ENCODE results near the gene PAM16. TPM values are rescaled to one million over a fixed set of nuclear protein-coding genes. Genes with fewer than 3 reads are reported as not detected.

The PAM16 gene
- total RNA-seq, 1 donor from 2014 or later, result 21.0 TPM

DNA sequence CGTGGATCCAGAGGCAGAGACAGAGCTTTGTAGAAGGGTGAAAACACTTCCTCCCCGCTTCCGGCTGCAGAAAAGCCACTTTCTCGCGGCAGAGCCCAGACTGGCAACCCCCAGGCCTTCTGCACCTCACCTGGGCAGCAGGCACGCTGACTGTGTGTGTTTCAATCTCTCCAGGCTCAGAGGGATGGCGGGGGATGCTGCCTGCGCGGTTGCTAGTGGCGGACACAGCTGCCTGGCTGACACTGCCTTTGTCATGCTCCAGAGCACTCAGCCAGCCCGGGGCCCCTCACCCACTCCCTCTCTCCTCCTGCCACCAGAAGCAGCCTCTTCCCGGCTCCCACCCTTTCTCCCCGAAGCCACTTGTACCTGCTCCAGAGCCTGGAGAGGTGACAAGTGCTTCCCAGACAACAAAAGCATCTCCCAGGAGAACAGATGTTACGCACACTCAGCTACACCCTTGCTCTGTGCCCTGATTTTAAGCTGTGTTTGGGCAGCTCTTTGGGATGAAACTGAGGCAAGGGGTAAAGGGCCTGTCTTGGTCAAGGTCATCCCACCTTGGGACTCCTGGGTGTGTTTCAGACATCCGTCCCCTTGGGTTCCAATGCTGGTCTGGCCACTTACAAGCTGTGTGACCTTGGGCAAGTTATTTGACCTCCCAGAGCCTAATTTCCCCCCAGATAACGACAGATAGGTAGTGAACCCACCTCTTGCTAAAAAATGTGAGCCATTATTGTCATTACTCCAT, 44.5 kb downstream of the PAM16 start:
- no peak for DNase-seq (ENCODE audit: low read depth in 2 of 2)

DNA sequence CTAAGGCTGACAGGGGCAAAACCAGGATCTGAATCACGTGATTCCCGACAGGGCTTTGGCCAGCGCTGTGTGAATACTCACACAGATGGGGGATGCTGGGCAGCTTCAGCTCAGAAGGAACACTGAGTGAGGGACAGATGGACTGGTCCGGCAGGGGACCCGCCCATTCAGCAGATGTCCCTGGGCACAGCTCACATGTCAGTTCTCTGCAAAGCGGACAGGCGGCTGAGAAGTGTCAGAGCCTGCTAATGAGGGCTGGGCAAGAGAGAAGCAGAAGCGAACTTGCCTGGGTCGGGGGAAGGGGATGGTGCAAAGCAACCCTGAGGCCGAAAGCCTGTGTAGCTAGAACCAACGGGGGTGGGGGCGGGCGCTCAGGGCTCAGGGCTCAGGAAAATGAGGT, 47.1 kb downstream of the PAM16 start:
- DNase-seq (ENCODE audit: low read depth in 2 of 2), result no peak

DNA sequence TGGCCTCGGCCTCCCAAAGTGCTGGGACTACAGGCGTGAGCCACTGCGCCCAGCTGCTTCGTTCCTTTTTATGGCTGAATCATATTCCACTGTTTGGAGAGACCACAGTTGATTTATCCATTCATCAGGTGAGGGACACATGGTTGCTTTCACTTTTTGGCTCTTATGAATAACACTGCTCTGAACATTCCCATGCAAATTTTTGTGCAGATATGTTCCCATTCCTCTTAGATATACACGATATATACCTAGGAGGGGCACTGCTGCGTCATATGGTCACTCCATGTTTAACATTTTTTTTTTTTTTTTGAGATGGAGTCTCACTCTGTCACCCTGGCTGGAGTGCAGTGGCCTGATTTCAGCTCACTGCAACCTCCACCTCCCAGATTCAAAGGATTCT, 49.2 kb downstream of the PAM16 start:
- no peak for DNase-seq (ENCODE audit: low read depth in 2 of 2)

DNA sequence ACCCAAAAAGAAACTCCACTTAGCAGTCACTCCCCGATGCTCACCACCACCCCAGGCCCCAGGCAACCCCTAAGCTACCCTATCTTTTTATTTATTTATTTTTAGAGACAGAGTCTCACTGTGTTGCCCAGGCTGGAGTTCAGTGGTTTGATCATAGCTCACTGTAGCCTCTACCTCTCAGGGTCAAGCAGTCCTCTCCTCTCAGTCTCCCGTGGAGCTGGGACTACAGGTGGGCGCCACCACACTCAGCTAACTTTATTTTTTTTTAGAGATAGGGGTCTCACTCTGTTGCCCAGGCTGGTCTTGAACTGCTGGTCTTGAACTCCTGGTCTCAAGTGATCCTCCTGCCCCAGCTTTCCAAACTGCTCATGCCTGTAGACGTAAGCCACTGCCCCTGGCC, 49.9 kb downstream of the PAM16 start:
- DNase-seq (ENCODE audit: low read depth in 2 of 2), result no peak

DNA sequence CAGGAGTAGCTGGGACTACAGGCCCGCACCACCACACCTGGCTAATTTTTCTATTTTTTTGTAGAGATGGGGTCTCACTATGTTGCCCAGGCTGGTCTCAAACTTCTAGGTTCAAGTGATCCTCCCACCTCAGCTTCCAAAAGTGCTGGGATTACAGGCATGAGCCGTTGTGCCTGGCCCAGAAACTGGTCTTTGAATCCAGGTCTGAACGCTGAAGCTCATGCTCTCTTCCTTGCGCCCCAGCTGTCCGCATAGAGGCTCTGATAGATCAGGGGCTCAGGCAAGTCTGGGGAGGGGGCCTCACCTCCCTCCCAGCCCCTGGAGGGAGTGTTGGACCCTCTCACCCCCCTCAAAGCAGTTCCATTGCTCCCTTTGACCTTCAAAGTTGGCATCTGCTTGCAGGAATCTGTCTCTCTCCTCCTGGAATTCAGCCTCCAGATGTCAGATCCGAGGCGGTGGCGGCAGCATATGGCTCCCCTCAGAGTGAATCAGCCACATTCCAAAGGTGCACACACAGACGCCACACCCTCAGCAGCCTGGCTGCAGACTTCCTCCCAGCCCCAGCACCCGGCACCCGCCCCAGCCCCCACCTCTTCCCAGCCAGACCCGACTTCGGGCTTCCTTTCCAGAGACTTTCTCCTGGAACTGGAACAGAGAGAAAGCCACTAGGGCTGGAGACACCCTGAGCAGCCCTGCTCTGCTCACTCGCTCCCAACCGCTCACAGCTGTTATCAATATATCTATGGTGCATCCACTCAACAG, 52.2 kb downstream of the PAM16 start:
- DNase-seq (ENCODE audit: low read depth in 2 of 2), result peak in 1 of 2 donors; percentile 82

DNA sequence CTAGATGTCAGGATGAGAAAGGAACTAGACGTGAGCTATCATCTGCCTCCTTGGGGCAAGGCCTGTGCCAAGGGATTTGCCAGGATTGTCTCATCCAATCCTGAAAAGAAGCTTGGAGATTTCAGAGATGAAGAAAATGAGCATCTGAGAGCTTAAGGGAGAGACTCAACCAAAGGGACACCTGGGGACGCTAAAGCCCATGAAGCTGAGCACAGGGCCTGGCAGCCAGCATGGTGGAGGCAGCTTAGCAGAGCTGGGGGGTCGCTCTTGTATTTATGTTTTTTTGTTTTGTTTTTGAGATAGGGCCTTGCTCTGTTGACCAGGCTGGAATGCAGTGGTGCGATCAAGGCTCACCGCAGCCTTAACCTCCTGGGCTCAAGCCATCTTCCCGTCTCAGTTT, 53.6 kb downstream of the PAM16 start:
- no peak for DNase-seq (ENCODE audit: low read depth in 2 of 2)

DNA sequence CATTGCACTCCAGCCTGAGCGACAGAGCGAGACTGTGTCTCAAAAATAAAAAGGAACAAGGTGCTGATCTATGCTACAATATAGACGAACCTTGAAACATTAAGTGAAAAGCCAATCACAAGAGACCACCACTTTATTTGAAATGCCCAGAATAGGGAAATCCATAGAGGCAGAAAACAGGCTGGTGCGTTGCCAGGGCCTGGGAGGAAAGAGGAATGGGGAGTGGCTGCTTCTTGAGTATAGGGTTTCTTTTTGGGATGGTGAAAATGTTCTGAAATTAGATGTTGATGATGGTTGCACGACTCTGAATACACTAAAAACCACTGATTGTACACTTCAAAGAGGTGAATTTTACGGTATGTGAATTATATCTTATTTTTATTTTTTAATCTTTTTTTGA, 55.5 kb downstream of the PAM16 start:
- no peak for DNase-seq (ENCODE audit: low read depth in 2 of 2)

DNA sequence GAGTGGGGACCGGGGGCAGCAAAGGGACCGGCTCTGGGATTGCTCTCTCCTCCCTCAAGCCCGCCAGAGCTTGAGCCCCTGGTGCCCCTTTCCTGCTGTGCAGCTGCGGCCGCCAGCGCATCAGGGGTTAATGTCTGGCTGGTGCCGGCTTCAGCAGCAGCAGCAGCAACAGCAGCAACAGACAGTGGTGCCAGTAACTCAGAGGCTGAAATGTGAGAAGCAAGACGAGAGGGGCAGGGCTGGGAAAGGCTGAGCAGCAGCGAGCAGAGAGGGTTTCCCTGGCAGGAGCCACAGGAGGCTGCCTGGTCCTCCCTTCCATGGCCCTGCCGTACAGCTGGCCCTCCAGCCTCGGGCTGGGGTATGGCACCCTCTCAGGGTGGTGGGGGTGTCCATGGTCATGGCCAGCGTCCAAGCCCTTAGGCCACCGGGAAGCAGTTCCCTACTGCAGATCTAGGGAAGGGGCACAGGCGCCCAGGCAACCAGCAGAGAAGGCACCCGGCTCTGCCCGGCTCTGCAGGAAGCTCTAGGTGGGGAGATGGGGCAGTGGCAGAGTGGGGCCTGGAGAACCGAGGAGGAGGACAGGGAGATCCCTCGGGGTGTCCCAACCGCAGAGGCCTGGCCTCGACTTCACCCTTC, 57.2 kb downstream of the PAM16 start:
- DNase-seq (ENCODE audit: low read depth in 2 of 2), result peak in 1 of 2 donors; percentile 31

DNA sequence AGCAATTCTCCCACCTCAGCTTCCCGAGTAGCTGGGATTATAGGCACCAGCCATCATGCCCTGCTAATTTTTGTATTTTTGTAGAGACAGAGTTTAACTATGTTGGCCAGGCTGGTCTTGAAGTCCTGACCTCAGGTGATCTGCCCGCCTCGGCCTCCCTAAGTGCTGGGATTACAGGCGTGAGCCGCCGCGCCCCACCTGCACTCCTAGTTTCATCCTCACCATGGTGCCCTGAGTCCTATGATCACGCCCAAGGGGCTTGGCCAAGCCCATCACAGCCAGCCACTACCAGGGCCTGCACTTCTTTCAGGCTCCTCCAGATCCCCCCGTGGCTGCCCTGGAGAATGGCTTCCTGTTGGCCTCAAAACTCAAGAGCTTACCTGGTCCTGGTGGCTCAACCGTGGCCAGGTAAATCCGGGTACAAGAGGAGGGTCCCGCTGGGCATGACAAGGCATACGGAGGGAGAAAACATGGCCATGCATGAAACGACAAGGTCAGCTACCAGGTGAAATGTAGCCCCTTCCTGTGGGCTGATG, 57.9 kb downstream of the PAM16 start:
- DNase-seq (ENCODE audit: low read depth in 2 of 2), result no peak

DNA sequence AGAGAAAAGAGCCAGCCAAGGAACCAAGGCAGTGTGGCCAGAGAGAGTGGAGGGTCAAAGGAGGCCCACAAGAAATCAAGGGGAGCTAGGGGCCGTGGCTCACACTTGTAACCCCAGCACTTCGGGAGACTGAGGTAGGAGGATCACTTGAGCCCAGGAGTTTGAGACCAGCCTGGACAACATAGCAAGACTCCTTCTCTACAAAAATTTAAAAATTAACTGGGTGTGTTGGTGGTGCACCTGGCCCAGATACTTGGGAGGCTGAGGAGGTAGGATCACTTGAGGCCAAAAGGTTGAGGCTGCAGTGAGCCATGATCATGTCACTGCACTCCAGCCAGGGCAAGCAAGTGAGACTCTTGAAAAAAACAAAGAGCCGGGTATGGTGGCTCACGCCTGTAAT, 59.4 kb downstream of the PAM16 start:
- no peak for DNase-seq (ENCODE audit: low read depth in 2 of 2)

Other genes starting within 250 kb of the PAM16 start
- gene ADCY9, start 234.9 kb downstream of the PAM16 start, total RNA-seq, result 5.9 and 18.1 TPM in 2 replicates
- gene SRL, start 109.2 kb downstream of the PAM16 start, total RNA-seq, result under 0.01 and 0.20 TPM in 2 replicates
- 2.8 and 3.0 TPM in 2 replicates for gene TFAP4, start 78.3 kb downstream of the PAM16 start, total RNA-seq
- gene GLIS2, start 35.3 kb downstream of the PAM16 start, total RNA-seq, result 0.20 and 0.65 TPM in 2 replicates
- 0.44 and 1.6 TPM in 2 replicates for gene VASN, start 20.5 kb upstream of the PAM16 start, total RNA-seq
- 23.8 and 34.9 TPM in 2 replicates for gene CORO7, start 65.3 kb upstream of the PAM16 start, total RNA-seq
- gene DNAJA3, start 74.5 kb upstream of the PAM16 start, total RNA-seq, result 26.8 and 37.9 TPM in 2 replicates
- gene NMRAL1, start 123.3 kb upstream of the PAM16 start, total RNA-seq, result 53.4 and 55.6 TPM in 2 replicates
- 96.3 and 127 TPM in 2 replicates for gene HMOX2, start 125.1 kb upstream of the PAM16 start, total RNA-seq
- 5.7 and 6.0 TPM in 2 replicates for gene CDIP1, start 187.5 kb upstream of the PAM16 start, total RNA-seq
- under 0.01 TPM in 1 of 2 replicates, not detected in the other for gene C16orf96, start 205.0 kb upstream of the PAM16 start, total RNA-seq

All from lung microvascular endothelial cell (primary cell).